Neural cell (in vitro differentiated cells): ENCODE data around the gene RAD51B.

Experiments
- CTCF ChIP-seq: fragments of 450-650 bp; IDR thresholded peaks from 2 replicates; pipeline ENCODE4 v1.5.1; 2014; ENCODE audit warnings: antibody characterized with exemption, mild to moderate bottlenecking, moderate library complexity; ENCODE audit not compliant: poor library complexity, severe bottlenecking
- EP300 ChIP-seq: fragments of 450-650 bp; conservative IDR thresholded peaks from 2 replicates; pipeline ENCODE4 v1.6.1; 2014; ENCODE audit warnings: antibody characterized with exemption, mild to moderate bottlenecking, moderate library complexity; ENCODE audit not compliant: poor library complexity, severe bottlenecking
- EZH2 ChIP-seq: fragments of 200-600, 300-800 bp; shearing (Covaris generic), sonication (generic); IDR thresholded peaks from 2 replicates; pipeline ENCODE4 v1.6.1; 2014; ENCODE audit warnings: antibody characterized with exemption, low read length, borderline replicate concordance, mild to moderate bottlenecking; ENCODE audit not compliant: insufficient read depth, poor library complexity, severe bottlenecking
- POLR2AphosphoS5 ChIP-seq: IDR thresholded peaks from 2 replicates; pipeline ENCODE4 v1.6.1; 2012
- RAD21 ChIP-seq: fragments of 450-650 bp; conservative IDR thresholded peaks from 2 replicates; pipeline ENCODE4 v1.6.1; 2014; ENCODE audit warnings: antibody characterized with exemption, mild to moderate bottlenecking, moderate library complexity
- SMC3 ChIP-seq: fragments of 450-650 bp; conservative IDR thresholded peaks from 2 replicates; pipeline ENCODE4 v1.6.1; 2014; ENCODE audit warnings: antibody characterized with exemption, mild to moderate bottlenecking, moderate library complexity; ENCODE audit not compliant: poor library complexity
- TAF1 ChIP-seq: IDR thresholded peaks from 2 replicates; pipeline ENCODE4 v1.6.1; 2012; ENCODE audit warnings: low read depth
- TF ChIP-seq, protein P1 (sequence below): IDR thresholded peaks from 2 replicates; pipeline ENCODE4 v1.6.1; 2012; ENCODE audit warnings: borderline replicate concordance

GRCh38 chr14:68527329-68527851 lies 707.8 kb downstream of the RAD51B start:
- TF ChIP-seq CTCF (no peak), RAD21 (no peak), SMC3 (no peak), EP300 (no peak), EZH2 (no peak), POLR2AphosphoS5 (no peak), TAF1 (no peak)
- TF ChIP-seq, protein P1, sequence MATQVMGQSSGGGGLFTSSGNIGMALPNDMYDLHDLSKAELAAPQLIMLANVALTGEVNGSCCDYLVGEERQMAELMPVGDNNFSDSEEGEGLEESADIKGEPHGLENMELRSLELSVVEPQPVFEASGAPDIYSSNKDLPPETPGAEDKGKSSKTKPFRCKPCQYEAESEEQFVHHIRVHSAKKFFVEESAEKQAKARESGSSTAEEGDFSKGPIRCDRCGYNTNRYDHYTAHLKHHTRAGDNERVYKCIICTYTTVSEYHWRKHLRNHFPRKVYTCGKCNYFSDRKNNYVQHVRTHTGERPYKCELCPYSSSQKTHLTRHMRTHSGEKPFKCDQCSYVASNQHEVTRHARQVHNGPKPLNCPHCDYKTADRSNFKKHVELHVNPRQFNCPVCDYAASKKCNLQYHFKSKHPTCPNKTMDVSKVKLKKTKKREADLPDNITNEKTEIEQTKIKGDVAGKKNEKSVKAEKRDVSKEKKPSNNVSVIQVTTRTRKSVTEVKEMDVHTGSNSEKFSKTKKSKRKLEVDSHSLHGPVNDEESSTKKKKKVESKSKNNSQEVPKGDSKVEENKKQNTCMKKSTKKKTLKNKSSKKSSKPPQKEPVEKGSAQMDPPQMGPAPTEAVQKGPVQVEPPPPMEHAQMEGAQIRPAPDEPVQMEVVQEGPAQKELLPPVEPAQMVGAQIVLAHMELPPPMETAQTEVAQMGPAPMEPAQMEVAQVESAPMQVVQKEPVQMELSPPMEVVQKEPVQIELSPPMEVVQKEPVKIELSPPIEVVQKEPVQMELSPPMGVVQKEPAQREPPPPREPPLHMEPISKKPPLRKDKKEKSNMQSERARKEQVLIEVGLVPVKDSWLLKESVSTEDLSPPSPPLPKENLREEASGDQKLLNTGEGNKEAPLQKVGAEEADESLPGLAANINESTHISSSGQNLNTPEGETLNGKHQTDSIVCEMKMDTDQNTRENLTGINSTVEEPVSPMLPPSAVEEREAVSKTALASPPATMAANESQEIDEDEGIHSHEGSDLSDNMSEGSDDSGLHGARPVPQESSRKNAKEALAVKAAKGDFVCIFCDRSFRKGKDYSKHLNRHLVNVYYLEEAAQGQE = no peak
